K562 (cell line): ENCODE data around the gene DYRK2. TPM values are rescaled to one million over a fixed set of nuclear protein-coding genes. Genes with fewer than 3 reads are reported as not detected.

Experiments used
- ATAC-seq: fragments of 200-7000 bp; cut with Tn5 transposase; 3 replicates; pipeline ENCODE4 v1.9.1; 2020; ENCODE audit warnings: moderate library complexity
- BruUV-seq: library from RNA; stranded (reverse); fragments of 400-500 nt; replicated peaks from 2 replicates; lab custom pipeline; 2021; lab: Mats Ljungman, UMichigan
- CTCF ChIA-PET: fragments of 300-600 bp; formaldehyde crosslinking; extraction: SDS; loops from one replicate; lab custom pipeline; 2021; ENCODE audit warnings: low intra/inter-chr PET ratio; lab: Yijun Ruan, JAX
- POLR2A ChIA-PET: fragments of 300-600, 350-650 bp; sonication (Branson Sonifier 250); formaldehyde crosslinking; extraction: SDS; loops from one replicate; lab custom pipeline; 2021; ENCODE audit warnings: antibody characterized with exemption, inconsistent platforms; lab: Yijun Ruan, JAX
- DNase-seq, 4 experiments: peaks; one replicate each; pipeline versions ENCODE4 v3.0.0 to v3.0.0-alpha.2; 2011 to 2018; ENCODE audit warnings: low spot score in 3 of 4, mixed read lengths in 3 of 4; ENCODE audit errors: extremely low read depth in 1 of 4
- FAIRE-seq: peaks from 2 replicates; lab custom pipeline; 2011; peaks lifted over from hg19 to GRCh38; lab: Jason Lieb, UNC
- H2AFZ ChIP-seq: 2 replicates; pipeline ENCODE4 v1.6.0; 2011; ENCODE audit warnings: low read depth, low read length, control low read depth, inconsistent platforms
- H3K27ac ChIP-seq: fragments of 200-600 bp; 3 replicates; pipeline ENCODE4 v1.8.0; 2011; ENCODE audit warnings: low read depth, mild to moderate bottlenecking, control low read depth, inconsistent platforms, low read length, moderate library complexity, mixed read lengths; ENCODE audit errors: extremely low read depth
- H3K27me3 ChIP-seq, 2 experiments: fragments of 300-600 bp in 1 of 2; 2 replicates in 1 of 2; 3 replicates in 1 of 2; pipeline versions ENCODE4 v1.6.0 to v1.8.0; 2011; ENCODE audit warnings: inconsistent platforms in 2 of 2, low read length in 2 of 2, mild to moderate bottlenecking in 1 of 2, mixed read lengths in 1 of 2, moderate library complexity in 1 of 2; ENCODE audit not compliant: control insufficient read depth in 2 of 2, insufficient read depth in 2 of 2
- H3K36me3 ChIP-seq: fragments of 300-600 bp; 3 replicates; pipeline ENCODE4 v1.8.0; 2011; ENCODE audit warnings: mild to moderate bottlenecking, low read length, inconsistent platforms; ENCODE audit not compliant: control insufficient read depth, insufficient read depth
- H3K4me1 ChIP-seq, 2 experiments: fragments of 200-600 bp in 1 of 2; replicated peaks in 1 of 2; 2 replicates in 1 of 2; 3 replicates in 1 of 2; pipeline versions ENCODE4 v1.5.1 to v1.8.0; 2011; ENCODE audit warnings: inconsistent platforms in 2 of 2, low read length in 2 of 2, mild to moderate bottlenecking in 1 of 2, mixed read lengths in 1 of 2, moderate library complexity in 1 of 2; ENCODE audit not compliant: control insufficient read depth in 2 of 2, insufficient read depth in 2 of 2
- H3K4me2 ChIP-seq: 2 replicates; pipeline ENCODE4 v1.6.1; 2011; ENCODE audit warnings: low read length, control low read depth, inconsistent platforms, mixed read lengths; ENCODE audit not compliant: insufficient read depth
- H3K4me3 ChIP-seq: fragments of 200-600 bp; sonication (generic), shearing (Covaris generic); 2 replicates; pipeline ENCODE4 v1.5.1; 2016; ENCODE audit warnings: control low read depth, inconsistent platforms
- H3K79me2 ChIP-seq: fragments of 200-600 bp; 3 replicates; pipeline ENCODE4 v1.8.0; 2011; ENCODE audit warnings: low read length, inconsistent platforms; ENCODE audit not compliant: control insufficient read depth, insufficient read depth
- H3K9ac ChIP-seq, 2 experiments: 2 replicates each; pipeline versions ENCODE4 v1.6.0 to v1.6.1; 2011; ENCODE audit warnings: low read depth in 2 of 2, low read length in 2 of 2, control low read depth in 1 of 2, inconsistent platforms in 1 of 2, mild to moderate bottlenecking in 1 of 2, mixed read lengths in 1 of 2; ENCODE audit not compliant: insufficient read depth in 1 of 2
- H3K9me1 ChIP-seq: one replicate; pipeline ENCODE4 v1.6.0; 2011; ENCODE audit warnings: inconsistent platforms, mild to moderate bottlenecking, low read length, moderate library complexity; ENCODE audit not compliant: control insufficient read depth, insufficient read depth
- H3K9me3 ChIP-seq: replicated peaks from 2 replicates; pipeline ENCODE4 v1.5.1; 2011; ENCODE audit warnings: low read depth, low read length, inconsistent platforms; ENCODE audit not compliant: control insufficient read depth, insufficient read depth
- H4K20me1 ChIP-seq: replicated peaks from 2 replicates; pipeline ENCODE4 v1.6.1; 2011; ENCODE audit warnings: low read length, inconsistent platforms, mixed read lengths; ENCODE audit not compliant: control insufficient read depth, insufficient read depth
- HDAC3 ChIP-seq: fragments of 450-650 bp; IDR thresholded peaks from 2 replicates; pipeline ENCODE4 v1.6.1; 2018; ENCODE audit warnings: borderline replicate concordance, mild to moderate bottlenecking, moderate library complexity; ENCODE audit not compliant: partially characterized antibody
- HMG20A ChIP-seq: fragments of 450-650 bp; formaldehyde crosslinking; conservative IDR thresholded peaks from 2 replicates; pipeline ENCODE4 v1.4.0; 2020; ENCODE audit warnings: mild to moderate bottlenecking, mixed read lengths
- U2AF1 ChIP-seq: fragments of 200-400 bp; formaldehyde crosslinking; optimal IDR thresholded peaks from 2 replicates; pipeline ENCODE3; 2017; ENCODE audit warnings: mild to moderate bottlenecking, low read depth, low read length, moderate library complexity
- ZNF197 ChIP-seq: fragments of 200-800 bp; sonication (Bioruptor generic); IDR thresholded peaks from 2 replicates; pipeline ENCODE4 v1.6.1; 2016; ENCODE audit warnings: low read depth, missing genetic modification characterization, missing compliant biosample characterization
- WGBS: fragments of 100-300 bp; shearing (Covaris generic); methylation state at CpG from one replicate; pipeline ENCODE4 v1.1.6; 2016; ENCODE audit warnings: low coverage, mixed read lengths; ENCODE audit not compliant: insufficient coverage; ENCODE audit errors: missing lambda C conversion rate; 5-methylcytosine and 5-hydroxymethylcytosine counted together
- in situ Hi-C: fragments of 300-500 bp; cut with MboI; formaldehyde crosslinking; loops from 4 replicates; pipeline ENCODE4 v1.15.0; 2018; ENCODE audit warnings: inconsistent platforms, mixed read lengths
- intact Hi-C: fragments of 100-400 bp; cut with micrococcal nuclease; formaldehyde crosslinking; loops from 2 replicates; pipeline ENCODE4 v1.14.2; 2022
- polyA plus RNA-seq, 8 experiments: library from polyadenylated mRNA; depleted of rRNA in 4 of 8; stranded (reverse) in 5 of 8; unstranded in 3 of 8; fragments of >200 nt; fragmentation: Nextera tagmentation in 2 of 8; fragmentation: Illumina TruSeq in 1 of 8; extraction: Ambion mirVana in 2 of 8; extraction: Trizol in 1 of 8; gene quantifications; 2 replicates each; pipeline versions ENCODE4 v1.2.1 to v1.2.3, GENCODE V29; 2011 to 2014; ENCODE audit warnings: inconsistent platforms in 1 of 8, missing spikeins in 1 of 8
- total RNA-seq, 7 experiments: library from RNA; depleted of rRNA in 6 of 7; stranded (reverse); fragments of >200 nt in 6 of 7; fragmentation: Illumina TruSeq in 2 of 7; extraction: Trizol in 2 of 7; gene quantifications; 2 replicates each; pipeline versions ENCODE4 v1.2.1 to v1.2.3, GENCODE V29; 2011 to 2021; ENCODE audit warnings: low replicate concordance in 1 of 7
- TF ChIP-seq, protein P1 (sequence below), 2 experiments: fragments of 450-650 bp in 1 of 2; sonication (generic) in 1 of 2; formaldehyde crosslinking in 1 of 2; IDR thresholded peaks; 2 replicates each; pipeline versions ENCODE4 v1.7.1 to v1.9.0; 2016 to 2022; ENCODE audit warnings: inconsistent platforms in 1 of 2, mild to moderate bottlenecking in 1 of 2, missing genetic modification reagents in 1 of 2
- TF ChIP-seq, protein P2 (sequence below): sonication (generic); formaldehyde crosslinking; IDR thresholded peaks from 2 replicates; pipeline ENCODE4 v1.8.0; 2022; ENCODE audit warnings: mild to moderate bottlenecking, low read depth, missing genetic modification reagents
- TF ChIP-seq, protein P3 (sequence below): sonication (generic); formaldehyde crosslinking; IDR thresholded peaks from 2 replicates; pipeline ENCODE4 v1.8.0; 2022; ENCODE audit warnings: missing genetic modification reagents, mild to moderate bottlenecking, moderate library complexity, borderline replicate concordance
- TF ChIP-seq, protein P4 (sequence below): fragments of 200-800 bp; sonication (Bioruptor generic); IDR thresholded peaks from 2 replicates; pipeline ENCODE4 v1.6.1; 2017; ENCODE audit warnings: missing genetic modification characterization, missing compliant biosample characterization

DYRK2 gene
- total and polyA plus RNA-seq, 9 of the 15 experiments (the other 6 are each of a cell fraction or from before 2014, with no cell fraction given) = 1.7 to 15.4 (median 8.4) TPM

DNA sequence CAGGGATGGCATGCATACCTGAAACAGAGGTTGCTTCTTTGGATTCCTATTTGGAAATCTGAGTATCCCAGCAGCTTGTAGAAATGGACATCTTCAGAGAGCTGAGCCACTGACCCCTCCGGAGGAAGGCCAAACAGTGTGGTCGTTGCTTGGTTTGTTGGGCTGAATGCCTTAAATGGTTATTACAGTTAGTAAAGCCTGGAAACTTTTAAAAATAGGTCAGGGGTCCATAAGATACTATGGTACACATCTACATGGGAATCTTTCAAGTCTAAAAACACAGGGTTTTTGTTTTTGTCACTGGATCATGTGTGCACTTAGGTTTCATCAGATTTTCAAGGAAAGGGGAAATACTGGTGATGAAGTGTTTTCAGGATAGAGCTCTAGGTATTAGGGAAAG, 7.7 kb downstream of the DYRK2 start:
- H3K79me2 ChIP-seq = peaks cover 59% of the 10 kb centered on the region
- H3K4me3 ChIP-seq = no peak overlapping the region
- intact Hi-C loops = no loop called here
- H3K9me3 ChIP-seq = no peaks in the 10 kb centered on the region
- no peak overlapping the region for H3K27ac ChIP-seq
- H3K36me3 ChIP-seq = peaks cover 62% of the 10 kb centered on the region
- no peaks in the 10 kb centered on the region for H3K27me3 ChIP-seq
- in situ Hi-C loops = no loop called here
- H3K4me1 ChIP-seq = peaks cover 0 to 5% of the 10 kb centered on the region in 2 experiments; a peak in 2 of 5 replicates
- H3K9ac ChIP-seq = no peak overlapping the region
- H3K9me1 ChIP-seq = no peaks in the 10 kb centered on the region
- H2AFZ ChIP-seq = no peak overlapping the region
- no TSS peak for BruUV-seq
- ChIA-PET CTCF (no interaction called here), POLR2A (interaction anchor here (0.7 kb wide), 1 partner anchor 12 kb away, joined by 5 read pairs; no protein-coding TSS in a partner anchor)
- ATAC-seq (no peak), FAIRE-seq (no peak), DNase-seq (no peak)
- H4K20me1 ChIP-seq = peaks cover 10% of the 10 kb centered on the region; the same call in 1 of the 2 replicates
- no peak overlapping the region for H3K4me2 ChIP-seq
- 96% methylated on average over 2 of the region's 2 CpGs for WGBS
- TF ChIP-seq HDAC3 (no peak), HMG20A (no peak), ZNF197 (no peak), U2AF1 (no peak)
- TF ChIP-seq, protein P1, sequence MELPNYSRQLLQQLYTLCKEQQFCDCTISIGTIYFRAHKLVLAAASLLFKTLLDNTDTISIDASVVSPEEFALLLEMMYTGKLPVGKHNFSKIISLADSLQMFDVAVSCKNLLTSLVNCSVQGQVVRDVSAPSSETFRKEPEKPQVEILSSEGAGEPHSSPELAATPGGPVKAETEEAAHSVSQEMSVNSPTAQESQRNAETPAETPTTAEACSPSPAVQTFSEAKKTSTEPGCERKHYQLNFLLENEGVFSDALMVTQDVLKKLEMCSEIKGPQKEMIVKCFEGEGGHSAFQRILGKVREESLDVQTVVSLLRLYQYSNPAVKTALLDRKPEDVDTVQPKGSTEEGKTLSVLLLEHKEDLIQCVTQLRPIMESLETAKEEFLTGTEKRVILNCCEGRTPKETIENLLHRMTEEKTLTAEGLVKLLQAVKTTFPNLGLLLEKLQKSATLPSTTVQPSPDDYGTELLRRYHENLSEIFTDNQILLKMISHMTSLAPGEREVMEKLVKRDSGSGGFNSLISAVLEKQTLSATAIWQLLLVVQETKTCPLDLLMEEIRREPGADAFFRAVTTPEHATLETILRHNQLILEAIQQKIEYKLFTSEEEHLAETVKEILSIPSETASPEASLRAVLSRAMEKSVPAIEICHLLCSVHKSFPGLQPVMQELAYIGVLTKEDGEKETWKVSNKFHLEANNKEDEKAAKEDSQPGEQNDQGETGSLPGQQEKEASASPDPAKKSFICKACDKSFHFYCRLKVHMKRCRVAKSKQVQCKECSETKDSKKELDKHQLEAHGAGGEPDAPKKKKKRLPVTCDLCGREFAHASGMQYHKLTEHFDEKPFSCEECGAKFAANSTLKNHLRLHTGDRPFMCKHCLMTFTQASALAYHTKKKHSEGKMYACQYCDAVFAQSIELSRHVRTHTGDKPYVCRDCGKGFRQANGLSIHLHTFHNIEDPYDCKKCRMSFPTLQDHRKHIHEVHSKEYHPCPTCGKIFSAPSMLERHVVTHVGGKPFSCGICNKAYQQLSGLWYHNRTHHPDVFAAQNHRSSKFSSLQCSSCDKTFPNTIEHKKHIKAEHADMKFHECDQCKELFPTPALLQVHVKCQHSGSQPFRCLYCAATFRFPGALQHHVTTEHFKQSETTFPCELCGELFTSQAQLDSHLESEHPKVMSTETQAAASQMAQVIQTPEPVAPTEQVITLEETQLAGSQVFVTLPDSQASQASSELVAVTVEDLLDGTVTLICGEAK (IDR thresholded peaks at IDR 0.05) = no peak
- TF ChIP-seq, protein P1 (CRISPR knock-in tag; IDR thresholded peaks at IDR 0.05) = no peak
- TF ChIP-seq, protein P2, sequence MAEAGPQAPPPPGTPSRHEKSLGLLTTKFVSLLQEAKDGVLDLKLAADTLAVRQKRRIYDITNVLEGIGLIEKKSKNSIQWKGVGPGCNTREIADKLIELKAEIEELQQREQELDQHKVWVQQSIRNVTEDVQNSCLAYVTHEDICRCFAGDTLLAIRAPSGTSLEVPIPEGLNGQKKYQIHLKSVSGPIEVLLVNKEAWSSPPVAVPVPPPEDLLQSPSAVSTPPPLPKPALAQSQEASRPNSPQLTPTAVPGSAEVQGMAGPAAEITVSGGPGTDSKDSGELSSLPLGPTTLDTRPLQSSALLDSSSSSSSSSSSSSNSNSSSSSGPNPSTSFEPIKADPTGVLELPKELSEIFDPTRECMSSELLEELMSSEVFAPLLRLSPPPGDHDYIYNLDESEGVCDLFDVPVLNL = no peak
- TF ChIP-seq, protein P3, sequence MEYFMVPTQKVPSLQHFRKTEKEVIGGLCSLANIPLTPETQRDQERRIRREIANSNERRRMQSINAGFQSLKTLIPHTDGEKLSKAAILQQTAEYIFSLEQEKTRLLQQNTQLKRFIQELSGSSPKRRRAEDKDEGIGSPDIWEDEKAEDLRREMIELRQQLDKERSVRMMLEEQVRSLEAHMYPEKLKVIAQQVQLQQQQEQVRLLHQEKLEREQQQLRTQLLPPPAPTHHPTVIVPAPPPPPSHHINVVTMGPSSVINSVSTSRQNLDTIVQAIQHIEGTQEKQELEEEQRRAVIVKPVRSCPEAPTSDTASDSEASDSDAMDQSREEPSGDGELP (CRISPR knock-in tag) = no peak
- TF ChIP-seq, protein P4, sequence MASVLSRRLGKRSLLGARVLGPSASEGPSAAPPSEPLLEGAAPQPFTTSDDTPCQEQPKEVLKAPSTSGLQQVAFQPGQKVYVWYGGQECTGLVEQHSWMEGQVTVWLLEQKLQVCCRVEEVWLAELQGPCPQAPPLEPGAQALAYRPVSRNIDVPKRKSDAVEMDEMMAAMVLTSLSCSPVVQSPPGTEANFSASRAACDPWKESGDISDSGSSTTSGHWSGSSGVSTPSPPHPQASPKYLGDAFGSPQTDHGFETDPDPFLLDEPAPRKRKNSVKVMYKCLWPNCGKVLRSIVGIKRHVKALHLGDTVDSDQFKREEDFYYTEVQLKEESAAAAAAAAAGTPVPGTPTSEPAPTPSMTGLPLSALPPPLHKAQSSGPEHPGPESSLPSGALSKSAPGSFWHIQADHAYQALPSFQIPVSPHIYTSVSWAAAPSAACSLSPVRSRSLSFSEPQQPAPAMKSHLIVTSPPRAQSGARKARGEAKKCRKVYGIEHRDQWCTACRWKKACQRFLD (CRISPR knock-in tag) = no peak
